Jurkat, Clone E6-1 (cell line): Measurements from ENCODE around the gene IFT122.
"Not testable (repeated sequence)": the region's sequence is repeated elsewhere in the genome, so short reads cannot be mapped to it uniquely, and the experiment has no call there.

Source experiments
- DNase-seq: peaks from one replicate; pipeline ENCODE4 v3.0.0-alpha.2; 2011; ENCODE audit warnings: low read depth, low spot score
- H3K4me3 ChIP-seq: 2 replicates; pipeline ENCODE4 v1.5.1; 2011; ENCODE audit warnings: mild to moderate bottlenecking, low read length, control low read depth, moderate library complexity

Gene IFT122

DNA sequence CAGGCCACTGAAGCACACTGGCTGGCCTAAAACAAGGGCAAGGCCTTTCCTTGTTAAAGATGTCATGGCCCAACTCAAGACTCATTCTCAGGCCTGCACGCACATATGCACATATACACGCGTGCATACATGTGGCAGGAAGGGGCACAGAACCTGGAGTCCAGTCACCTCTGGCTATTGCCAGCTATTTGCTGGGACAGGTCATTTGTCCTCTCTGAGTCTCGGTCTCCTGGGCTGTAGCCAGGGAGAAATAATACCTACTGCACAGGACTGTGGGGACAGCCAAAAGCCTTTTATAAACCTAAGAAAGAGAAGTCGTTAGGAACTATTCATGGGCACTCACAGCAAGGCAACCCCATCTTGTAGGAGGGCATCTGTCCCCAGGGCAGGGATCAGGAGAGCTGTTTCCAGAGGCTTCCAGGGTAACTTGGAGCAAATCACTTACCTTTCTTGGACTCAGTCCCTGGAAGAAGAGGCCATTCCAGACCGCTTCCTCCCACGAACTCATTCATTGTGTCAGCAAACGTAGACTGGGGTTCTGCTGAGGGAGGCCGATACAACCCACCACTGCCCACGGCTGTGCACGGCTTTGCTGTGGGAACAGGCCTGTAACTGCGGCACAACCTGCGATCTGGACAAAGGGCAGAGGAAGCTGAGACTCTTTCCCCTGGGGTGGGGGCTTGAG is 47.3 kb downstream of the IFT122 start:
- H3K4me3 ChIP-seq, result no peak overlapping the region
- DNase-seq, result no peak

DNA sequence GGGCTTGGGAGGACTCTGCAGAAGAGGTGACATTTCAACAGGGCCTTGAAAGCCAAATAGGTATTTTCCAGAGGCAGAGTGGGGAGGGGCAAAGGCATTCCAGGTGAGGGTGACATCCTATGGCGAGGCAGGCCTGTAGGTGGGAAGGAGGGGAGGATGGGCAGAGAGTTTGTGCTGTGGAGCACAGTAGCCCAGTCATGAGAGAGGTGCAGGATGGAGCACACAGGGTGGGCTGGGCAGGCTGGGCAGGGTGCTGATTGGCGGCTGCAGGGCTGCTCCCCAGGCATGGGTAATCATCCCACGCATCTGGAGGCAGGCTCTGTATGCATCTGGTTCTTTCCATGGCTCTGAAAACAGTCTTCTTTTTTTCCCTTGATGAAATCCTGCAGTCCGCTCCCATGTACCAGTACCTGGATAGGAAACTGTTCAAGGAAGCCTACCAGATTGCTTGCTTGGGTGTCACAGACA is 47.9 kb downstream of the IFT122 start:
- not testable (repeated sequence) for H3K4me3 ChIP-seq, DNase-seq

DNA sequence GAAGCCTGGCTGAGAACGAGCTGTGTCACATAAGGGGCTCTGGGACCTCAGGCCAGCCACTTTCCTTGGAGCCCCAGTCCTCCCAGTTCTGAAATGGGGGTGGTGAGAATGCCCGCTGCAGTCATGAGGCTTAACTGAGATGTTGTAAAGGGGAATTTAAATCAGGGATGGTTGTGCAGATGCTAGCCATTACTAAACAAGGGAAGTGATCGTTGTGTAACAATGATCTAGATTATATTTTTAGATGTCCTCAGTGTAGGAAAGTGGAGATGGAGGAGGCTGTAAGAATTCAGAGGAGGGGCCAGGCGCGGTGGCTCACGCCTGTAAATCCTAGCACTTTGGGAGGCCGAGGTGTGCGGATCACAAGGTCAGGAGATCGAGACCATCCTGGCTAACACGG is 49.2 kb downstream of the IFT122 start:
- not testable (repeated sequence) for DNase-seq, H3K4me3 ChIP-seq

DNA sequence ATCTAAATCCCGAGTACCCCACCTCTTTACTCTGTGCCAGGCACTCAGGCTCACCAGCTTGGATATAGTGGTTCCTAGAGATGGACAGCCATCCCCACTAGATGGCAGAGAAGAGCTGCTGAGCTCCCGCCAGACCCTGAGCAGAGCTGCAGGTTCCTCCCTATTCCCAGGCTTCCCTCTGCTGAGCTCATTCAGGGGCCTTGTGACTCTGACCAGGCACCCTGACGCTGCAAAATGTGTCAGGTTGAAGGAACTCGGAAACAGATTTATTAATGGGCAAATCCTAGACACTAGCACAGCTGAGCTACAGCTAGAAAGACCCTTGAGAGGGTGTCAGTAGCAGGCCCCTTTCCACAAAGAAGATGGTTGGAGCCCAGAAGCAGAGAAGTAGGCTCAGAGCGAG is 50.2 kb downstream of the IFT122 start:
- H3K4me3 ChIP-seq, result no peak overlapping the region
- DNase-seq, result peak; percentile 41

DNA sequence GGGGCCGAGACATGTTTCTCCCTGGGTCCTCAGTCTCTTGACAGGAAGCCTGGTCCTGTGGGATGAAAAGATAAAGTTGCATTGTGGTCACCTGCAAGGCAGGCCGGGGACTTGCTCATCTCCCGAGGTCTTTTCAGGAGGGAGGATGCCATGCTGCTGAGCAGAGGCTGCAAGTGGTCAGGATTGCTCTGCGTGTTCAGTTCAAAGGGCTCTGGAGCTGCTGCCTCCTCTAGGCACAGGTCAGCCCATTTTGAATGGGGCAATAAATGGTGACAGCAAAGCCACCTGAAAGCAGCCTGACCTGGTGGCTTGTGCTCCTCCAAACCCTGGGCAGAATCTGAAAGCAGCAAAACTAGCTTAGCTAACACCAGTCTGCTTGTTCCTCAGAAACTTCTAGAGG is 51.1 kb downstream of the IFT122 start:
- not testable (repeated sequence) for DNase-seq, H3K4me3 ChIP-seq

DNA sequence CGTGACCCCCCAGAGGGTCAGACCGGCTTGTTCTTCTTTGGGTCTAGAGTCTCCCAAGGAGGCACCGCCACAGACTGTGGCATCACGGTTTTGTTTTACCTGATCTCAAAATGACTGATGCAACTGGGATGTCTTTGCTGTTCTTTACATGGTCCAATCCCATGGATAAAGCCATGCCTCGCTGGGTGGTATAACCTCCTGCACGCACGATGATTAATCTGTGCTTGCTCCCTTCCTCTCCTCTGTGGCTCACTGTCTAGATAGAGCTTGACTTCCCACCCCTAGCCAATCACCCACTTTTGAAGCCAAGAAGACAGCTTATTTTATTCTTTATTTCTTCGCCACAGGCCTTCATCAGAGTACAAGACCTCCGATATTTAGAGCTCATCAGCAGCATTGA is 51.8 kb downstream of the IFT122 start:
- H3K4me3 ChIP-seq, result no peak overlapping the region
- no peak for DNase-seq

DNA sequence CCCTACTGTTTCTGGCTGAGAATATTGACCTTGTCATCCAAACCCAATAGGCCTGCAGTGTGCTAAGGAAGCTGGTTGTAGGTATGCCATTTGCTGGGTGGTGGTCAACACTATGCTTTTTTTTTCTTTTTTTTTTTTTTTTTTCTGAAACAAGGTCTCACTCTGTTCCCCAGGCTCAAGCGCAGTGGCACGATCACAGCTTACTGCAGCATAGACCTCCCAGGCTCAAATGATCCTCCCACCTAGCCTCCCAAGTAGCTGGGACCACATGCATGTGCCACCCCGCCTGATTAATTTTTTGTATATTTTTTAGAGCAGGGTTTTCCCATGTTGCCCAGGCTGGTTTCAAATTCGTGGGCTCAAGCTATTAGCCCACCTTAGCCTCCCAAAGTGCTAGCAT is 52.7 kb downstream of the IFT122 start:
- no peak for DNase-seq

DNA sequence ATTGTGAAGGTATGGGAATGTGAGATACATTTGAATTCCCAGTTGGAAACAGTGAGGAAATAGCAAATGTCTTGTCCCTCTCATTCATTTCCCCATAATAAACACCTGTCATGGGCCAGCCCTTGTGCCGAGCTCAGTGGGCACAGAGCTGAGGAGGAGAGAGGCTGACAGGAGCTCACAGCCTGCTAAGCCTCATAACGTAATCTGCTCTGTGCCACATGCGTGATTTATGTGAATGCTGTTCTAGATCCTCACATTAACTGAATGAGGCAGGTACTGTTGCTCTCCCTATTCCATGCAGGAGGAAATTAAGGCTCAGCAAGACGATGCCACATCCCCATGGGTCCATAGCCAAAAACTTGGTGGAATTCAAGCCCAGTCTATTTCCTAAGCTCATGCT is 53.2 kb downstream of the IFT122 start:
- H3K4me3 ChIP-seq, result no peak overlapping the region
- DNase-seq, result no peak

More for the DNA sequence above, 52.7 kb downstream of the IFT122 start:
- H3K4me3 ChIP-seq, result no peak overlapping the region

DNA sequence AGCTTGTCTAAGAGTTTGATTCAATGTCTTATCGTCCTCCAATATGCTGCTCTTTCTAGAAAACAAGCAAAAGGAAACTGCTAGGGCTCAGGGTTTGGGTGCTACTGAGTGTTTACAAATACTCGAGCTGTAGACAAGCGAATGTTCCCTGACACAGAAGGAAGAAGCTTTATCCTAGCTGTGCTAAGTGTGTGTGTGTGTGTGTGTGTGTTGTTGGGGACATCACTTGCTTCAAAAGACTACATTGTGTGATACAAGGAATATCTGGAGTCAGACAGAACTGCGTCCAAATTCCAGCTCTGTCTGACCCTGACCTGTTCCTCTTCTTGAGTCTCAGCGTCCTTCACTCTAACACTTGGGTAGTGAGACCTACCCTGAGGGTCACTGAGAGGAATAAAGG is 54.5 kb downstream of the IFT122 start:
- DNase-seq, H3K4me3 ChIP-seq: not testable (repeated sequence)

DNA sequence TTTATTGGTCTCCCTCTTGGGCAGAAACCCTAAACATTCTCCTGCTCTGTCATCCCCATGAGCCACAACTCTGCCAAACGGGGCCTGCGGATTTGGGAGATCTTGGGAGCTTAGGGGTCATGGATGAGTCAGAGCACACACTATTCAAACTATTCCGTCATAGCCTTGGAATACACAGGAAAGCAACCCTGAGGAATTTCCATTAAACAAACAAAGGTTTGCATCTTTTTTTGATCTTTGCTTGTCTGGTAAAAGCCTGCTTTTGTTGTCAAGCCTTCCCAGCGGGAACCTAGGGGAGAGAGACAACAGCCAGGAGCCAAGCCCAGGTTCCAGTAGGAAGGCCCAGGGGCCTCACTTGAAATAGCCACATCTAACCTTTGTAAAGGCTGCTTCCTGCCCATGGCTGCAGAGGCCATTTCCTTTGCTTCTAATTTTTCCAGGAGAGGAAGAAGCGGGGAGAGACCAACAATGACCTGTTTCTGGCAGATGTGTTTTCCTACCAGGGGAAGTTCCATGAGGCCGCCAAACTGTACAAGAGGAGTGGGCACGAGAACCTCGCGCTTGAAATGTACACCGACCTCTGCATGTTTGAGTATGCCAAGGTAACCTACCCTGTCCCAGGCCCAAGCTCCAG is 55.1 kb downstream of the IFT122 start:
- not testable (repeated sequence) for H3K4me3 ChIP-seq, DNase-seq

DNA sequence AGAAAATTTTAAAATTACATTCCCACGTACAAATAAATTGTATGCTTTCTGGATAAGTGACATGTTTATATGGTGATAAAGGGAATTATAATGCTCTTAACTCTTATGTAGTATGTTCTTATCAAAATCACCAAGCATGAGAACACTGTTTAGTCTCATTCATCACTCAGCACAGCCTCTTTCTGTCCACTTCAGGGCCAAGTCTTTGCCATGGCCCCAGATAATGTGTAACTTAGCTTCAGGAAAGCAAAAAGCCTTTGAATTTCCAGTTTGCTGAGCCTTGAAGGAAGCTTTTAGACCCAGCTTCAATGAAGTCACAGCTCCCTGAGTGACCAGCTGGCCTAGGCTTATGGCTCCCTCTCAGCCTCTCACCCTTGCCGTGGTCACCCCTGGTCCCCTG is 57.9 kb downstream of the IFT122 start:
- not testable (repeated sequence) for H3K4me3 ChIP-seq, DNase-seq

DNA sequence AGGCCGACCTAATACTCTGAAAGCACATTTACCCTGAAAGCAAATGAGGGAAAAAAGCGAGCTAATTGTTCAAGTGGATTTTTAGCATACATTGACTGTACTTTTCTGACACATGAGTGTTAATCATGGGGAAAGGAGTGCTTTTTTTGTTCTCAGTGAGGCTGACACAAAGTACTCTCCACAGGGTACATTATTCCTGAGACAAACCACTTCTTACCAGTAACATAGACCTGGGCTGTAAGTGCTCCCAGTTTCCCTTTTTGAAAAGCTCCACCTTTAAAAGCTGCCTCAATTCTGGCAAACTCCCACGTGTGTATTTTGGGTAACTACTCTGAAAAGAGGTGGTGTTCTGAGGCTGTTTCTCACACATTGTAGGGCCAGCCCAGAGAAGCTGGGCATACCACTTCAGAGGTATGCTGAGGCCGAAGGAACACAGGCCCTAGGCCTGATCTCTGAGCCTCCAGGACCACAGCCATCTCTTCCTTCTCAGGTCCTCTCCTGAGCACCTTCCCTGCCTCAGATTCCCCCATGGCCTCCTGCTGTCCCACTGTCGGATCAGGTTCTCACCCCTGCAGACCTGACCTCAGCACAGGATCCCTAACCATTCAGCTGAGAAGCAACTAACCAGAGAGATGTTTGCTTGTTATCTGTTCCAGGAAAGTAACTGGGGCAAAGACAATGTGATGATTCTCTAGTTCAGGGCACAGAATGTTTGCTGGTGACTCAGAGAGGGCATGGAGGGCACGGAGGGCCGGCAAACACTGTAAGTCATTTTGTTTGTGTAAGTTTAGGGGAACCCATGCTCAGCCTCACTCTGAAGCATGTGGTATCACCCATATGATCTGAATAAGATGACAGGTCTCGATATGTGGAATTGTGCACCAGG is 58.8 kb downstream of the IFT122 start:
- H3K4me3 ChIP-seq, DNase-seq: not testable (repeated sequence)

DNA sequence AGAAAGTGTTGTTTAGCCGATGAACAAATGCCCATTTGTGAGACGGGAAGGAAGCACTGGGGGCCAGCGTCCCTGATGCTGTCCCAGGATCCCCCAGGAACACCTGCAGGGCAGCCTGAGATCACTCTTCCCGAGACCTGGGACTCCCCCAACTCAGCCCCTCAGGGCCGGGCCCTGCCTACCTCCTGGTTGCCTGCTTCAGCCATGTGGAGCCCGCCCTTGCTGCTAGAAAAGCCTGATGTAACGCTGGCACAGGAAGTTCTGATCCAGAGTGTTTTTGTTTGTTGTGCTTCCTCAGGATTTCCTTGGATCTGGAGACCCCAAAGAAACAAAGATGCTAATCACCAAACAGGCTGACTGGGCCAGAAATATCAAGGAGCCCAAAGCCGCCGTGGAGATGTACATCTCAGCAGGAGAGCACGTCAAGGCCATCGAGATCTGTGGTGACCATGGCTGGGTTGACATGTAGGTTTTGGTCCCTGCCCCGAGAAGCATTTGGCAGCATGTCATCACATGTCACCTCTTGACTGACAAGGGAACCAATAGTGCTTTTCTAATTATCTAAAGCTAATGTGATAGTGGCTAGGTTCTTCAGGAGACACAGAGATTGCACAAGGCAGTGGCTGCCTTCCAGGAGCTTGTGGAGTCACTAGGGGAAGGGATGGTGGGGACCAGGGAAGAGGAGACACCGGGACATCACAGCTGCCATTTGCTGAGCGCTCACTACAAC is 59.7 kb downstream of the IFT122 start:
- DNase-seq, H3K4me3 ChIP-seq: not testable (repeated sequence)

DNA sequence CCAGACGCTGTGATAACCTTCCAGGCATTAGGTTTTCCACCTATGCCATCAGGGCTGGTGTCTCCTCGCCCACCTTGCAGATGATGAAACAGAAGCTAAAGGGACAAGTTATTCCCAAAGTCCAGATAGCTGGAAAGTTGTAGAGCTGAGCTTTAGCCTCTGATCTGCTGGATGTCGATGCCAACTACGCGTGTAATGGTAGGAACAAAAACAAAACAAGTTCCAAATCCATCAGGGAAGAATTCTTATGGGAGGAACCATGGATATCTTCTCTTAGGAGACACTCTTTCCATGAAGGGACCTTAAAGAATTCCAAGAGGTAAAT is 60.3 kb downstream of the IFT122 start:
- H3K4me3 ChIP-seq, result no peak overlapping the region
- no peak for DNase-seq

DNA sequence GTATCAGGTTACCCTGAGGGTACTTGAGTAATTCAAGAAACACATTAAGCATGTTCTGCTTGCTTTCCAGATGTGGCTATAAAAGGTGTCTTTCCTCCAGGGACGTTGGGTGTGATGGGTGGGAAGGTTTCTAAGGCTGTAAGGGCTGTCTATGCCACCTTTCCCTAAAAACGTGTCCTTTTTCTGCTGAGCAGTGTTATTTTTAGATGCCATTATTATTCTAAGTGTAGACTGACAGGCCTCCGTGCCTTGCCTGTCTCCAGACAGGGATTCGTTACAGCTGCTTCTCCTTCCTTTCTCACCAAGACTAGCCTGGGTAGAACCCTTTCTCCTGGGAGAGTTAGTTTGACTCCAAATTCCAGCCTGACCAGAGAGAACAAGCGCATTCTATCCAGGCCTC is 61.6 kb downstream of the IFT122 start:
- DNase-seq, result no peak
- no peak overlapping the region for H3K4me3 ChIP-seq

DNA sequence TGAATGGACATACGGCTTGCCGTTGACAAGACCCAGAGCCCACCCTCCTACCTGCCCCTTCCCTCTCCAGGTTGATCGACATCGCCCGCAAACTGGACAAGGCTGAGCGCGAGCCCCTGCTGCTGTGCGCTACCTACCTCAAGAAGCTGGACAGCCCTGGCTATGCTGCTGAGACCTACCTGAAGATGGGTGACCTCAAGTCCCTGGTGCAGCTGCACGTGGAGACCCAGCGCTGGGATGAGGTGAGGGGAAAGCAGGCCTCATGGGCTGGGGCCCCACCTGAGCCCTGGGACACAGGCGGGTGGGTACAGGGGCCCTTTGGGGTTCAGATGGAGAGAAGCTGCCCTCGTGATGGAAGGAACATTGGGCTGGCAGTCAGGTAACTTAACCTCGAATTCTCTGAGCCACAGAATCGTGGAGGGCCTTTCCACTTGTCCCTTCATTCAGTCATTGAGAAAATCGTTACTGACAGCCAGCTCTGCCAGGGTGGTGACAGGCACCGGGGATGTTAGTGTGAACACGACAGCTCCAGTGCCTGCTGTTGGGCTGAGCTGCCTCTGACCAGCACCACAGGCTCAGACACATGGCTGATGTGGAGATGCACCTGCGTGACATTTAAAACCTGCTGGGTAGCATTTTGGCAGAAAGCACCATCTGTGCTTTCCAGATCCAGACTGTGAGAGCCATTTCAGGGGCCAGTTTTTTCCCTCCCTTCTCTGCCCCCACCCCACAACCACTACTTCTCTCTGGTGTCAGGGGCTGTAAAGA is 62.8 kb downstream of the IFT122 start:
- H3K4me3 ChIP-seq, result no peak overlapping the region
- DNase-seq, result no peak

DNA sequence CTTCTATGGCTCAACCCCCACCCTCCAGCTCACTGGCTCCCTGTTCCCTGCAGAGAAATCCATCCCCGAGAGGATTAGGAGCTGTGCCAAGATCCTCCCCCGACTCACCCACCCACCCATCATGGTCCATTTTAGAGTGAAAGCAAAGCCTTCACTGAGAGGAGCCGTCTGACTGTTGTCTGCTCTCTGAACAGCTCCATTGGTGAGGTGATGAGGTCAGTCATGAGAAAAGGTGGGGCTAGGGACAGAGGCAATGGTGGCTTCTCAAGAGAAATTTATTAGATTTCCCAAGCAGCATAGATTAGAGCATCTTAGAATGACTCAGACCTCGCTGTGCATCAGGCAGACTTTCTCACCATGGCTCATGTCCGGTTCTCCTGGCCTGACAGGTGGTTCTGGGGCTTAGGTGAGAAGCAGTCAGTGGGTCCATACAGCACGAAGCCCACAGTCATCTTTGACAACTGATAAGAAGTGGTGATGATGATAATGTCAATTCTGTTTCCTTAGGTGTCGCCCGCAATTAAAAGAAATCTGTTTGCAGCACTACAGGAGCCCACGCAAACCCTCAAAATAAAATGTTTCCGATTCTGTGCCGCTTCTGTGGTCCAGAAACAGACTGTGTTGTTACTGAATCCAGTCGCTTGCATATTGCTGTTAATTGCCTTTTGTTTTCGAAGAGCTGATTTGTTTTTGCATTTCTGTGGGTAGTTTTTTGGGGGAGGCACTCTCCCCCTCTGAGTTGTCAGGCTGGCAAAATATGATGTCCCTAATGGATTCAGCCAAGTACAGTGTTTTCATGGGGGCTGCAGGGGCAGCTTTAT is 63.7 kb downstream of the IFT122 start:
- no peak overlapping the region for H3K4me3 ChIP-seq
- no peak for DNase-seq
